IMR-90 (cell line): Measurements from ENCODE around the gene PRKCA.

Experiments used
- CTCF ChIP-seq: conservative IDR thresholded peaks from 2 replicates; pipeline ENCODE4 v1.5.1; 2012; ENCODE audit warnings: mild to moderate bottlenecking, low read depth, low read length, improper control_type of control experiment
- ELK1 ChIP-seq: fragments of 150-350 bp; IDR thresholded peaks from 2 replicates; pipeline ENCODE4 v1.6.1; 2016; ENCODE audit warnings: low read depth, mild to moderate bottlenecking, low read length, moderate library complexity, borderline replicate concordance
- POLR2A ChIP-seq: IDR thresholded peaks from 2 replicates; pipeline ENCODE4 v1.6.1; 2012; ENCODE audit warnings: mild to moderate bottlenecking, low read depth, low read length
- RAD21 ChIP-seq: IDR thresholded peaks from 2 replicates; pipeline ENCODE4 v1.6.1; 2012; ENCODE audit warnings: low read length, improper control_type of control experiment
- RFX5 ChIP-seq: IDR thresholded peaks from 2 replicates; pipeline ENCODE4 v1.8.0; 2012; ENCODE audit warnings: low read depth, mild to moderate bottlenecking, low read length, moderate library complexity

DNA sequence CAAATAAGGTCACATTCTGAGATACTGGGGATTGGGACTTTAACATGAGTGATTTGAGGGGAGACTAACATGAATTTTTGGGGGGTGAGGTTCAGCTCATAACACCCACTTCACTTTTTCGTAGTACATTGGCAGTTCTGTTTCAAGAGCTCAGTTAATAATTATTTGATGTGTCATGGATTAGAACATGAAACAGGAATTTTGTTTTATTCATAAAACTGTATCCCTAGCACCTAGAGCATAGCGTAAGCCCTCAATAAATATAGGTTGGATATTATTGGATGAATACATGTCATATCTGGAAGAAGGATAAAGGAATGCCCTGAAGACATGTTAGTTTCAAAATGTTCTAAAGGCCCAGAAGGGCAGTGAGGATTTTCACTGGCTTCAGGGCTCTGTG, 119.8 kb downstream of the PRKCA start:
- no peak for TF ChIP-seq CTCF
- no peak for TF ChIP-seq ELK1
- TF ChIP-seq RAD21: no peak
- no peak for TF ChIP-seq POLR2A
- no peak for TF ChIP-seq RFX5
